Erythroblast (primary cell): Measurements from ENCODE around the gene ANKZF1.

Source experiments
- GATA1 ChIP-seq: IDR thresholded peaks from 2 replicates; pipeline ENCODE4 v1.6.1; 2011; ENCODE audit warnings: low read depth, mild to moderate bottlenecking, control low read depth, low read length, moderate library complexity
- POLR2A ChIP-seq: IDR thresholded peaks from 2 replicates; pipeline ENCODE4 v1.6.1; 2011; ENCODE audit warnings: mild to moderate bottlenecking, low read length

DNA sequence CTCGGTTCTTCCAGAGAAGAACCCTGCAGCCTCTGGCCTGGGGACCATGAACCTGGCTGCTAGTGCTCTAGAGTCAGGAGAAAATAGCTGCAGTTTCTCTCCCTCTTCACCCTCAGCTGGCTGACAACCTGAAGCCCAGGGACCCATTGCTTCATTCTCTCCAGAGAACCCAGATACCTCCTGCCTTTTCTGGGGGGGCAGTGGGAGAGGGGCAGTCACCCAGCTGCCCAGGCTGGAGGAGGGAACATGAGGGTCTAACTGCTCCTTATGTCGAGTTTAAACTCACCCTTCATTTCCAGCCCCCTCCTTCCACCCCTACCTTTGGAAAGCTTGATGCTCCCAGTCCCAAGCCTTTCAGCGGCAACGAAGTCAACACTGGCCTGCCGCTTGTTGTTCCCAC, 30.6 kb upstream of the ANKZF1 start:
- TF ChIP-seq POLR2A: no peak
- no peak for TF ChIP-seq GATA1
